Activated naive CD4-positive, alpha-beta T cell treated with anti-CD3 and anti-CD28 coated beads, Interleukin-2, amount 50 U/mL, for 16 hours (primary cell): Measurements from ENCODE around the gene WDFY1.
"Not testable (repeated sequence)": the region's sequence is repeated elsewhere in the genome, so short reads cannot be mapped to it uniquely, and the experiment has no call there.

Source experiments
- DNase-seq: peaks from one replicate; pipeline ENCODE4 v3.0.0-alpha.2; 2020

Gene WDFY1

GRCh38 chr2:223890721-223891120, 54.4 kb downstream of the WDFY1 start:
- no peak for DNase-seq

DNA sequence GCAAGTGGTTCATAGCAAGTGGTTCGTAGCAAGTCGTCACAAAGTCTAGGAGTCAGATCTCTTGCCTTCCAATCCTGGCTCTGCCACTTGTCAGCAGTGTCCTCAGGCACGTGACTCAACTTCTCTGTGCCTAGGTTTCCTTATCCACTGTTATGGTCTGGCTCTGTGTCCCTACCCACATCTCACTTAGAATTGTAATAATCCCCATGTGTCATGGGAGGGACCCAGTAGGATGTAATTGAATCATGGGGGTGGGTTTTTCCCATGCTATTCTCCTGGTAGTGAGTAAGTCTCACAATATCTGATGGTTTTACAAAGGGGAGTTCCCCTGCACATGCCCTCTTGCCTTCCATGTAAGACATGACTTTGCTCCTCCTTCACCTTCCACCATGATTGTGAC, 55.9 kb downstream of the WDFY1 start:
- DNase-seq: no peak

DNA sequence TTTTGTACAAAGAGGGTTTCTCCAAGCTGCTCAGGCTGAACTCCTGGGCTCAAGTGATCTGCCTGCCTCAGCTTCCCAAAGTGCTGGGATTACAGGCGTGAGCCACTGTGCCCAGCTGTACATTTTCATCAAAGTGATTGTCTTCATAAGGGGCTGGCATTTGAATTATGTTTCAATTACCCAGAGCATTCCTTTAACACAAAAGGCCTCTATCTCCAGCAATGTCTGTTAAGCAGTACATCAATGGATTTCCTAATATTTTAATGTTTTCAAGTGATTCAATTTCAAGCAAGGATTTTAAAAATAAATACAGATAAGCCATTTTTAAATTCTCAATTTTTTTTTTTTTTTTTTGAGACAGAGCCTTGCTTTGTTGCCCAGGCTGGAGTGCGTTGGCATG, 56.9 kb downstream of the WDFY1 start:
- no peak for DNase-seq

- DNase-seq: no peak
These were observed 58.0 kb downstream of the WDFY1 start for GRCh38 chr2:223887127-223887526.

- no peak for DNase-seq
These were observed 58.4 kb downstream of the WDFY1 start for GRCh38 chr2:223886726-223887125.

- DNase-seq: no peak
These were observed 60.7 kb downstream of the WDFY1 start for GRCh38 chr2:223884399-223884798.

GRCh38 chr2:223882715-223883114, 62.4 kb downstream of the WDFY1 start:
- no peak for DNase-seq

DNA sequence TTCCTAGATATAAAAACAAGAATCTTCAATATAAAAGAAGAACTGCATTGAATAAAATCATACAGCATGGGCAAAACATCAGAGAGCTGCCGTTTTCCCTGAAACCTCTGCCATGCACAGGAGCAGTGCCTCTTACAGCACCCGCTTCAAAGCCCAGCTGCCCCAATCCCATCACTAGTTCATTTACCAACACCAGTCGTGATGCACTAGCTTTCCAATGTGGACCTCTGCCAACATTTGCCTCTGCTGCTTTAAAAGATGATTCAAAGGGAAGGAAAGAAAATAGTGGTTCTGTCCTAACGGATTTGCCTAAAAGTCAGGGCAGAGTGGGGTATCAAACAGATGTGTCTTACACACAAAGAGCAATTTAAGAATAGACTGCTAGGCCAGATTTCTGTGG, 64.3 kb downstream of the WDFY1 start:
- no peak for DNase-seq

DNA sequence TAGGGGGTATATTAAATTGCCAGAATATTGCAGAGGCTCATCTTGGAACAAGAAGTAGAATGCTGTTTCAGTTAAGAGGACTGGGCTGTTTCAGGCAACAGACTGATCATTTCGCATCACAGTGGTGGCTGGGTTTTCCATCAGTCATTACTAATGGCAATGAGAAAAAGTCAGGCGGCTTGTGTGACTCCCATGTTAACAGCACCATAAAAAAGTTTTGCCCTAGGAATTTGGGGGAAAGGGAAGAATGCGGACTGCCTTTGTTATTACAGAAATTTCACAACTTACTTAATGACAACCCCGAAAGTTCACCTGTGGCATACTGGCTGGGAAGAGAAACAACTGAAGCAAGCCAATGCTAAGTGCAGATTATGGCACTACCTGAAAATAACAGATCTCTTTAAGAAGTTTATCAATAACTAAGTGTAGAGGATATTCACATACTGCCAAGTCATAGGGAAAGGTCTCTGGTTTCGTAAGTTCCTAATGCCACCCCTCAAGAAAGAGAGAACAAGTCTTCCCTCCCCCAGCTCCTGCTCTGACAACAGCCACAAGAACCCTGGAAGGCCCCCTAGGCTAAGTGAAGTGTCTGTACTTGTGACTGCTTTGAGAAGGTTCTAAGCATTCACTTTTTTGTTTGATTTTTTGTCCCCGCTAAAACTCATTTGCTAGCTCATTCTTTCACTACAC, 67.3 kb downstream of the WDFY1 start:
- no peak for DNase-seq

- DNase-seq: no peak
These were observed 71.5 kb downstream of the WDFY1 start for GRCh38 chr2:223873672-223874071.

GRCh38 chr2:223872772-223873171, 72.4 kb downstream of the WDFY1 start:
- not testable (repeated sequence) for DNase-seq

DNA sequence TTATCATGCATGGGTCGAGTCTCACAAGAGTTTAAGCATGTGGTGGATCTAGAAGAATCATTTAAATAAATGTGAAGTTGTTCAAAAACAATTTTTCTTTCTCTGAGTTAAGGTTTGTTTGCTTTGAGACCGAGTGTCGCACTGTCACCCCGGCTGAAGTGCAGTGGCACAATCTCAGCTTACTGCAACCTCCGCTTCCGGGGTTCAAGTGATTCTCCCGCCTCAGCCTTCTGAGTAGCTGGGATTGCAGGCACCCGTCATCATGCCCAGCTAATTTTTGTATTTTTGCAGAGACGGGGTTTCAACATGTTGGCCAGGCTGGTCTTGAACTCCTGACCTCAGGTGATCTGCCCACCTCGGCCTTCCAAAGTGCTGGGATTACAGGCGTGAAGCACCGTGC, 73.5 kb downstream of the WDFY1 start:
- DNase-seq: not testable (repeated sequence)

DNA sequence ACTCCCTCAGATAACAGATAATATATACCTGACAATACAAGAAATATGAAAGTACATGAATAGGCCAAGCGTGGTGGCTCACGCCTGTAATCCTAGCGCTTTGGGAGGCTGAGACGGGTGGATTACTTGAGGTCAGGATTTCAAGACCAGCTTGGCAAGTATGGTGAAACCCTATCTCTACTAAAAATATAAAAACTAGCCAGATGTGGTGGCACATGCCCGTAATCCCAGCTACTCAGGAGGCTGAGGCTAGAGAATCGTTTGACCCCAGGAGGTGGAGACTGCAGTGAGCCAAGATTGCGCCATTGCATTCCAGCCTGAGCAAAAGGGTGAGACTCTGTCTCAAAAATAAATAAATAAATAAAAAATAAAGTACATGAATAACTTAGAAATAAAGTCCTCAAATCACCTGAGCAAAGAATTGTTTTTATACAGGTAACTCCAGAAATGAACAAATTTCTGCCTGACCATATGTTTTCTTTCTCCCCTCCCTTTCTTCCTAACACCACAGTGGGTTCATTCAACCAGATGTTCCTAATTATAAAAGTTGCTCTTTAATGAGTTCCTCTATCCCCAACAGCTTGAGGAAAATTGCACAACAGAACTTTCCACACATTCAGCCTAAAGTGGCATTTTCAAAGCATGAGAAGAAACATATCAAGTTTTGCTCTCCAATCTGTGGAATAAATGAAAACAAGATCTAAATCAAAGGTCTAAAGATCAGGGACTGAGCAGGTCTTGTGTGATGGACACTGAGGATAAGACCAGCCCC, 74.1 kb downstream of the WDFY1 start:
- no peak for DNase-seq

DNA sequence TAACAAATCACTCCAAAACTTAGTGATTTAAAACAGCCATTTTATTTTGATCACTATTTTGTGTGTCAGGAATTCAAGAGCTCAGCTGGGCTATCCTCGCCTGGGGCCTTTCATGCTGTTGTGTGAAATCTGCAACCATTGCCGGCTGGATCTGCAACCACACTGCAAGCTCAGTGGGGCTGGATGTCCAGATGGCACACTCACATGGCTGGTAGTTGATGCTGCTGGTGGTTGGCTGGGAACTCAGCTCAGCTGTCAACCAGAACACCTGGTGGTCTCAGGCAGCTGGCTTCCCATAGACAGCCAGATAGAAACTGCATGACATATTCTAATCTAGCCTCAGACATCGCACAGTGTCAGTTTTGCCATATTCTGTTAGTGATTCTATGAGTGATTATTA, 77.1 kb downstream of the WDFY1 start:
- DNase-seq: no peak

- DNase-seq: no peak
These were observed 79.1 kb downstream of the WDFY1 start for GRCh38 chr2:223865907-223866508.

DNA sequence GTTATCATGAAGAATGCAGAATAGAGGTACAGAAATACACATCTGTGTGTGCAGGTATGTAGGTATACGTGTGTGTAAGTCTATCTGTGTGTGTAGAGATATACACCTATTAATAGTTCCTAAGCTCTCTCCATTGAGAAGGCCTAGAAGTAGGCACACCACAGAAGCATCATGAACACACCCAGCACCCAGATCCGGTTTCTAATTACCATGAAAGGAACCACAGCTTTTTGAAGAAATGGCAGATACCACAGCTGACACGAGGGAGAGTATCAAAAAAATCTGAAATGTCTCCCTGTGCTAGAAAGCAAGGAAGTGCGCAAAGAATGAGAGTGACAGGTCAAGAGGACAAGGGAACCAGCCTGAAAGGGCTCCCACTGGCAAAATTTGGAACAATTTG, 80.0 kb downstream of the WDFY1 start:
- DNase-seq: no peak

DNA sequence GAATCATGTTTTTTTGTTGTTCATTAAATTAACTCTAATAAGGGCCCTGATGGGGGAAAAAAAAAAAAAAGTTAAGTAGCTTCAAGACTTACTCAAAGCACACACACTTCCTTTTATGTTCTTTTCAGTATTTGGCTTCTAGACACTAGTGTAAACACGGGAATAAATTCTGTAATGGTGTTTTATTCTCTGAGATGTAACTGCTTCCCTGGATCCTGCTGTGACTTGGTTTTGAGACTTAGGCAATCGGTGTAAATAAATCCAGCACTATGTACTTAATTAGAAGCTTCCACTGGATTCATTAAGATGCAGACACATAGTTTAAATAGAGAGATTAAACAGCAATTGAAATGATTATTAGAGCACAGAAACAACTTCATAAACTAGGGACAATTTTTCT, 81.6 kb downstream of the WDFY1 start:
- DNase-seq: no peak

GRCh38 chr2:223860809-223861738, 84.1 kb downstream of the WDFY1 start:
- no peak for DNase-seq

DNA sequence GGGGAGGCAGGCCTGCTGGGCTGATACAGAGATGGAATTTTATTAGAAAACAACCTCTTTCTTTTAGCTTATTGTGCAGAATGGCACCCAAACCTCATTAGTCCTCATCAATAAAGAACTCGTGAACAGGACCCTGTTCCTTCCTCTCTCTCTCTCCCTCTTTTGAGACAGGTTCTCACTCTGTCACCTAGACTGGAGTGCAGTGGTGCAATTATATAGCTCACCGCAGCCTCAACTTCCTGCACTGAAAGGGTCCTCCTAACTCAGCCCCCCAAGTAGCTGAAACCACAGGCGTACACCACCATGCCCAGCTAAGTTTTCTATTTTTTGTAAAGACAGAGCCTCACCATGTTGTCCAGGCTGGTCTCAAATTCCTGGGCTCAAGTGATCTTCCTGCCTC, 86.1 kb downstream of the WDFY1 start:
- DNase-seq: no peak

GRCh38 chr2:223856584-223856983, 88.6 kb downstream of the WDFY1 start:
- no peak for DNase-seq

DNA sequence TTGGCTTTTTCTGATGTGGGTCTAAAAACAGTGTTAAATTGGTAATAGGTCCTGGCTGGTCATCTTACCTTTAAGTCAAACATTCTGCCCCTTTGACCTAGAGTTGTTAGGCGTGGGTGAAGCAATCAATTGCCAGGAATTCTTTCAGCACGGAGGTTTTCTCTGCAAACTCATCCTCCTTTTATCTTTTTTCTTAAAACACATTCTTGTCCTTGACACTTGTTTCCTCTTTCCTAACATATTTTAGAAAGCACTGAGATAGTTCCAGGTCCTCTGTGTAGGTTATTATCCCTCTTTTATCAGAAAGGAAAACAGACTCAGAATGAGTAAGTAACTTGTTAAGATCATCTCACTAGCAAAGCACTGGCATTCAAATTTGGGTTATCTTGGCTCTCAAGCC, 89.1 kb downstream of the WDFY1 start:
- DNase-seq: no peak

DNA sequence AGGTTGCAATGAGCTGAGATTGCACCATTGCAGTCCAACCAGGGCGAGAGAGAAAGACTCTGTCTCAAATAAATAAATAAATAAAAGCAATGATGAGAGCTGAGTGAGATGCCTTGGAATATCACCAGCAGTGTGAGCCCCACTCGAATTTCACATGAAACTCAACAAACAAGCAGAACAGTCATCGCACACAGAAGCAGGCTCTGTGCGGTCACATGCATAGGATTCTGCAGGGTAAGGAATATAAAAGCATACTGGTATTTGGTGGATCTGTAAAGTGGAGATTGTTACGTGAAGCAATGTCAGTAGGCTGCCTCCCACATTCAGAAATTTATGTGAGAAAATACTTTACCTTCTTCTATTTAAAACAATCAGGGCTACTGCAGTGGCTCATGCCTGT, 89.7 kb downstream of the WDFY1 start:
- DNase-seq: no peak

- no peak for DNase-seq
These were observed 90.4 kb downstream of the WDFY1 start for GRCh38 chr2:223854741-223855140.
